Keratinocyte (primary cell): ENCODE data around the gene STAG1. TPM values are rescaled to one million over a fixed set of nuclear protein-coding genes. Genes with fewer than 3 reads are reported as not detected.

Source experiments
- DNase-seq: peaks from one replicate; pipeline ENCODE4 v3.0.0-alpha.2; 2011; ENCODE audit warnings: low read depth, missing footprints, low spot score
- FAIRE-seq: peaks from 2 replicates; lab custom pipeline; 2011; peaks lifted over from hg19 to GRCh38; lab: Jason Lieb, UNC
- H2AFZ ChIP-seq: 2 replicates; pipeline ENCODE4 v1.6.0; 2012; ENCODE audit warnings: low read length, control low read depth, inconsistent platforms; ENCODE audit not compliant: control insufficient read depth
- H3K27ac ChIP-seq: 2 replicates; pipeline ENCODE4 v1.5.1; 2011; ENCODE audit warnings: low read length; ENCODE audit not compliant: control insufficient read depth, insufficient read depth
- H3K27me3 ChIP-seq: 3 replicates; pipeline ENCODE4 v1.6.0; 2011; ENCODE audit warnings: low read length; ENCODE audit not compliant: control insufficient read depth, insufficient read depth; ENCODE audit errors: extremely low read depth
- H3K36me3 ChIP-seq, 2 experiments: 2 replicates in 1 of 2; 3 replicates in 1 of 2; pipeline ENCODE4 v1.5.1; 2011; ENCODE audit warnings: low read length in 2 of 2, mild to moderate bottlenecking in 1 of 2; ENCODE audit not compliant: control insufficient read depth in 2 of 2, insufficient read depth in 2 of 2; ENCODE audit errors: extremely low read depth in 1 of 2
- H3K4me1 ChIP-seq: 3 replicates; pipeline ENCODE4 v1.5.1; 2011; ENCODE audit warnings: low read length; ENCODE audit not compliant: control insufficient read depth, insufficient read depth; ENCODE audit errors: extremely low read depth
- H3K4me2 ChIP-seq: 3 replicates; pipeline ENCODE4 v1.6.0; 2011; ENCODE audit warnings: low read depth, low read length; ENCODE audit not compliant: control insufficient read depth, insufficient read depth; ENCODE audit errors: extremely low read depth
- H3K4me3 ChIP-seq, 3 experiments: fragments of 200-600 bp in 1 of 3; sonication (generic) in 1 of 3; 2 replicates in 2 of 3; 3 replicates in 1 of 3; pipeline ENCODE4 v1.5.1; 2011 to 2016; ENCODE audit warnings: low read length in 3 of 3, mild to moderate bottlenecking in 3 of 3, control low read depth in 2 of 3, inconsistent platforms in 1 of 3, low read depth in 1 of 3, mixed read lengths in 1 of 3, mixed run types in 1 of 3, moderate library complexity in 1 of 3; ENCODE audit not compliant: control insufficient read depth in 2 of 3, insufficient read depth in 2 of 3; ENCODE audit errors: extremely low read depth in 1 of 3
- H3K79me2 ChIP-seq: 2 replicates; pipeline ENCODE4 v1.6.0; 2012; ENCODE audit warnings: low read length; ENCODE audit not compliant: control insufficient read depth, insufficient read depth
- H3K9ac ChIP-seq: 3 replicates; pipeline ENCODE4 v1.6.0; 2011; ENCODE audit warnings: low read length; ENCODE audit not compliant: control insufficient read depth, insufficient read depth; ENCODE audit errors: extremely low read depth
- H3K9me1 ChIP-seq: 3 replicates; pipeline ENCODE4 v1.6.0; 2011; ENCODE audit warnings: low read length; ENCODE audit not compliant: control insufficient read depth, insufficient read depth; ENCODE audit errors: extremely low read depth
- H3K9me3 ChIP-seq: 2 replicates; pipeline ENCODE4 v1.5.1; 2012; ENCODE audit warnings: low read depth, low read length; ENCODE audit not compliant: control insufficient read depth
- H4K20me1 ChIP-seq: 3 replicates; pipeline ENCODE4 v1.6.0; 2011; ENCODE audit warnings: low read length; ENCODE audit not compliant: control insufficient read depth, insufficient read depth; ENCODE audit errors: extremely low read depth
- CTCF ChIP-seq, 3 experiments: IDR thresholded peaks in 1 of 3; conservative IDR thresholded peaks in 1 of 3; optimal IDR thresholded peaks in 1 of 3; 2 replicates in 2 of 3; 3 replicates in 1 of 3; pipeline versions ENCODE3 to v1.5.1; 2011; ENCODE audit warnings: low read length in 3 of 3, mild to moderate bottlenecking in 3 of 3, moderate library complexity in 2 of 3, control low read depth in 1 of 3, inconsistent platforms in 1 of 3; ENCODE audit not compliant: insufficient read depth in 2 of 3; ENCODE audit errors: extremely low read depth in 1 of 3
- EZH2 ChIP-seq: IDR thresholded peaks from one replicate; pipeline ENCODE4 v1.6.1; 2012; ENCODE audit warnings: inconsistent platforms, mild to moderate bottlenecking, low read length, moderate library complexity
- dilution Hi-C: fragments of 300-500 bp; cut with MboI; formaldehyde crosslinking; loops from one replicate; pipeline ENCODE4 v1.7.0; 2020; ENCODE audit warnings: low sequenced_read_pairs; ENCODE audit not compliant: extremely low pct_ligation_motif_present
- polyA plus RNA-seq, 5 experiments: library from polyadenylated mRNA; depleted of rRNA in 3 of 5; stranded (reverse) in 3 of 5; stranded (forward) in 1 of 5; unstranded in 1 of 5; fragments of >200 nt; gene quantifications; 1 replicate in 1 of 5; 2 replicates in 3 of 5; 3 replicates in 1 of 5; pipeline versions ENCODE4 v1.2.1 to v1.2.3, GENCODE V29; 2011 to 2012; ENCODE audit warnings: missing spikeins in 2 of 5, low read depth in 1 of 5, low replicate concordance in 1 of 5

Gene STAG1
- polyA plus RNA-seq, 1 donor (not counting 4 experiments of a cell fraction or from before 2014, with no cell fraction given): 11.8 TPM

- Histone ChIP-seq H3K4me2 (no peak overlapping the region), H3K9me3 (no peaks in the 10 kb centered on the region), H3K4me3 (no peak overlapping the region), H3K27ac (no peak overlapping the region), H2AFZ (no peak overlapping the region), H3K9me1 (no peaks in the 10 kb centered on the region), H3K9ac (no peak overlapping the region), H3K36me3 (peaks cover 0 to 2% of the 10 kb centered on the region in 2 experiments), H3K79me2 (no peaks in the 10 kb centered on the region), H3K4me1 (no peaks in the 10 kb centered on the region), H4K20me1 (no peaks in the 10 kb centered on the region), H3K27me3 (no peaks in the 10 kb centered on the region)
- dilution Hi-C loops: loop anchor here (25.0 kb wide), 1 partner anchor 147 kb away; the partner anchor contains the start of gene MSL2
- FAIRE-seq: no peak
- DNase-seq: no peak
- TF ChIP-seq EZH2 (no peak), CTCF (optimal IDR thresholded peaks at IDR 0.05 in 1 of 3, IDR thresholded peaks at IDR 0.05 in 1 of 3, conservative IDR thresholded peaks at IDR 0.05 in 1 of 3; ENCODE audit: extremely low read depth in 1 of 3, insufficient read depth in 2 of 3, low read length in 3 of 3) (no peak)
Measured at GRCh38 chr3:136334209-136334608, 418.0 kb downstream of the STAG1 start.

- H3K79me2 ChIP-seq: no peaks in the 10 kb centered on the region
- no peak overlapping the region for H3K4me2 ChIP-seq
- no peak overlapping the region for H3K27ac ChIP-seq
- H3K36me3 ChIP-seq: peaks cover 3 to 7% of the 10 kb centered on the region in 2 experiments
- dilution Hi-C loops: loop anchor here (25.0 kb wide), 1 partner anchor 145 kb away; the partner anchor contains the start of gene MSL2
- no peak overlapping the region for H3K9ac ChIP-seq
- H4K20me1 ChIP-seq: no peaks in the 10 kb centered on the region
- TF ChIP-seq CTCF (optimal IDR thresholded peaks at IDR 0.05 in 1 of 3, IDR thresholded peaks at IDR 0.05 in 1 of 3, conservative IDR thresholded peaks at IDR 0.05 in 1 of 3; ENCODE audit: extremely low read depth in 1 of 3, insufficient read depth in 2 of 3, low read length in 3 of 3) (no peak), EZH2 (no peak)
- no peaks in the 10 kb centered on the region for H3K27me3 ChIP-seq
- no peak for DNase-seq
- FAIRE-seq: no peak
- H3K4me3 ChIP-seq: no peak overlapping the region
- no peaks in the 10 kb centered on the region for H3K4me1 ChIP-seq
- no peak overlapping the region for H2AFZ ChIP-seq
- no peaks in the 10 kb centered on the region for H3K9me1 ChIP-seq
- no peaks in the 10 kb centered on the region for H3K9me3 ChIP-seq
Measured at GRCh38 chr3:136332776-136333175, 419.4 kb downstream of the STAG1 start.
